B cell (primary cell): Measurements from ENCODE around the gene TCF7L1.

Experiments
- CTCF ChIP-seq: fragments of 200-600 bp; IDR thresholded peaks from one replicate; pipeline ENCODE4 v1.8.0; 2022; ENCODE audit warnings: antibody characterized with exemption, mild to moderate bottlenecking
- EZH2 ChIP-seq: IDR thresholded peaks from 2 replicates; pipeline ENCODE4 v1.6.1; 2012; ENCODE audit warnings: borderline replicate concordance, low read depth, mild to moderate bottlenecking, moderate library complexity, low read length; ENCODE audit not compliant: insufficient read depth, poor library complexity, severe bottlenecking

- no peak for TF ChIP-seq EZH2
- TF ChIP-seq CTCF, result no peak
Measured at GRCh38 chr2:85166021-85166420, 32.8 kb downstream of the TCF7L1 start.
